ENCODE measurements around the gene PTPRK. TPM values are rescaled to one million over a fixed set of nuclear protein-coding genes. Genes with fewer than 3 reads are reported as not detected.

The PTPRK gene
- total and polyA plus RNA-seq, 2 experiments from 2014 or later = 26.9 to 56.4 TPM

DNA sequence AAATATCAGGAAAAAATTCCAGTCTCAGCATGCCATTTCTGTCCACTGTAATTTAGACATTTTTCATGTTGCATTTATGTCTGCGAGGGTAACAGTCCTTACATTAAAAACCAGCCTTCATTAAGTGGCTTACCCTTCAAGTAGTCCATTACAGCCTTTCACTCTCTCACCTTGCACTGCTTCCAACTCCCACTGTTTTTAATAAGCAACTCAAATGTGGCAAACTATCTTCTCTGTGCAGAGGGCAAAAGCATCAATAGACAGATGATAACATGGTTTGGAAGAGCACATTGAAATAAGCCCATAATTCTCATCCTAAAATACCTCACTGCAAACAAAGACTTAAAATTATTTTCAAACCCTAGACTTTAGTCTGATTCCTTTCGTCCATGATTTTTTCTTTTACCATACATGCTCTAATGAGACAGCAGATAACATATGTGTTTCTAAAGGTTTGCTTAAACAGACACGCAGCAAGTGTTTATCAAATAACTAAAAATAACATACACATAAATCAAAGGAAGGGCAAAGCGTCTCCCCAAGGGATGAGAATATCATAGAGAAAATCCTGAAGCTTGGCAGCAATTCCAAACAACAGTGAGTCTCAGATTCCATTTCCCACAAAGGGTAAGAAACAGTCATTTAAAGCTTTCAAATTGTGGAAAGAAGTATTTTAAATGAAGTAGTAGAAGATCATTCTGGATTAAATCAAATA is 130.4 kb downstream of the PTPRK start:
- Histone ChIP-seq H4K20me1 (replicated peaks; ENCODE audit: insufficient read depth) (no peaks in the 10 kb centered on the region), H2AFZ (no peak overlapping the region), H3K4me2 (no peak overlapping the region), H3K27me3 (ENCODE audit: insufficient read depth) (no peaks in the 10 kb centered on the region), H3K4me1 (ENCODE audit: insufficient read depth) (peaks cover 13% of the 10 kb centered on the region; the same call in 1 of the 2 replicates), H3K79me2 (replicated peaks; ENCODE audit: insufficient read depth) (no peaks in the 10 kb centered on the region; the same call in 1 of the 2 replicates), H3K27ac (ENCODE audit: low read depth) (no peak overlapping the region), H3K9me2 (ENCODE audit: insufficient read depth) (no peaks in the 10 kb centered on the region), H3K4me3 (no peak overlapping the region), H3F3A (replicated peaks; ENCODE audit: low read depth) (no peaks in the 10 kb centered on the region), H3K36me3 (ENCODE audit: insufficient read depth) (no peaks in the 10 kb centered on the region)
- no peak overlapping the region for H3K4me3 Mint-ChIP-seq
- DNase-seq (ENCODE audit: low spot score) (no peak), ATAC-seq (no peak)
- no peaks in the 10 kb centered on the region for H3K9me3 Mint-ChIP-seq
- TF ChIP-seq ZNF114 (CRISPR knock-in tag; IDR thresholded peaks at IDR 0.05) (no peak), STAT1 (IDR thresholded peaks at IDR 0.05; ENCODE audit: unreplicated experiment) (no peak)
- TF ChIP-seq, protein P1, sequence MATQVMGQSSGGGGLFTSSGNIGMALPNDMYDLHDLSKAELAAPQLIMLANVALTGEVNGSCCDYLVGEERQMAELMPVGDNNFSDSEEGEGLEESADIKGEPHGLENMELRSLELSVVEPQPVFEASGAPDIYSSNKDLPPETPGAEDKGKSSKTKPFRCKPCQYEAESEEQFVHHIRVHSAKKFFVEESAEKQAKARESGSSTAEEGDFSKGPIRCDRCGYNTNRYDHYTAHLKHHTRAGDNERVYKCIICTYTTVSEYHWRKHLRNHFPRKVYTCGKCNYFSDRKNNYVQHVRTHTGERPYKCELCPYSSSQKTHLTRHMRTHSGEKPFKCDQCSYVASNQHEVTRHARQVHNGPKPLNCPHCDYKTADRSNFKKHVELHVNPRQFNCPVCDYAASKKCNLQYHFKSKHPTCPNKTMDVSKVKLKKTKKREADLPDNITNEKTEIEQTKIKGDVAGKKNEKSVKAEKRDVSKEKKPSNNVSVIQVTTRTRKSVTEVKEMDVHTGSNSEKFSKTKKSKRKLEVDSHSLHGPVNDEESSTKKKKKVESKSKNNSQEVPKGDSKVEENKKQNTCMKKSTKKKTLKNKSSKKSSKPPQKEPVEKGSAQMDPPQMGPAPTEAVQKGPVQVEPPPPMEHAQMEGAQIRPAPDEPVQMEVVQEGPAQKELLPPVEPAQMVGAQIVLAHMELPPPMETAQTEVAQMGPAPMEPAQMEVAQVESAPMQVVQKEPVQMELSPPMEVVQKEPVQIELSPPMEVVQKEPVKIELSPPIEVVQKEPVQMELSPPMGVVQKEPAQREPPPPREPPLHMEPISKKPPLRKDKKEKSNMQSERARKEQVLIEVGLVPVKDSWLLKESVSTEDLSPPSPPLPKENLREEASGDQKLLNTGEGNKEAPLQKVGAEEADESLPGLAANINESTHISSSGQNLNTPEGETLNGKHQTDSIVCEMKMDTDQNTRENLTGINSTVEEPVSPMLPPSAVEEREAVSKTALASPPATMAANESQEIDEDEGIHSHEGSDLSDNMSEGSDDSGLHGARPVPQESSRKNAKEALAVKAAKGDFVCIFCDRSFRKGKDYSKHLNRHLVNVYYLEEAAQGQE (IDR thresholded peaks at IDR 0.05; ENCODE audit: unreplicated experiment) = no peak
- peaks cover 4% of the 10 kb centered on the region for H3K27me3 Mint-ChIP-seq (ENCODE audit: insufficient read depth, low read depth, poor library complexity)
- H3K36me3 Mint-ChIP-seq (ENCODE audit: low read depth) = no peaks in the 10 kb centered on the region
- no peak overlapping the region for H3K27ac Mint-ChIP-seq
- peaks cover 9% of the 10 kb centered on the region; the same call in 2 of the 3 replicates for H3K4me1 Mint-ChIP-seq

DNA sequence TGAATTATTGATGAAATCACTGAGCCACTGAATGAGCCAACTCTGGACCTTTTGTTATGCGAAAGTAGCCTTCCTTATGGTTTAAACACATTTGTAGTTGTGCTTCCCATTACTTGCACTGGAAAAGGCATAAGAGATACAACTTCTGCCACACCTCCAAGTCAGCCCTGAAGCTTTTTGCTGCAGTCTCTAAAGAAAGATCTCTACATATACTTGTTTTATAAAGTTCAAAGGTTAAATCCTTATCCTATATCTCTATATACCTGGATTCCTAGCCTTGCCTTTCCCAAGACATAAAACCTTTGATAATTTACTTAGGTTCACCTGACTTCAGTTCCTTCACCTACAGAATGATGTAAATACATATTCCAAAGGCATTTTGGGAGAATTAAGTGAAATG is 132.0 kb downstream of the PTPRK start:
- no peak overlapping the region for H3K4me2 ChIP-seq
- no peak overlapping the region for H3K4me3 ChIP-seq
- H3K79me2 ChIP-seq (replicated peaks; ENCODE audit: insufficient read depth) = no peaks in the 10 kb centered on the region; the same call in 1 of the 2 replicates
- Mint-ChIP-seq H3K27me3 (ENCODE audit: insufficient read depth, low read depth, poor library complexity) (peaks cover 4% of the 10 kb centered on the region), H3K36me3 (ENCODE audit: low read depth) (no peaks in the 10 kb centered on the region), H3K9me3 (no peaks in the 10 kb centered on the region), H3K27ac (no peak overlapping the region), H3K4me3 (no peak overlapping the region), H3K4me1 (peaks cover 9% of the 10 kb centered on the region; the same call in 2 of the 3 replicates)
- ATAC-seq (no peak), DNase-seq (ENCODE audit: low spot score) (no peak)
- H3K4me1 ChIP-seq (ENCODE audit: insufficient read depth) = peaks cover 13% of the 10 kb centered on the region; the same call in 1 of the 2 replicates
- H3K9me2 ChIP-seq (ENCODE audit: insufficient read depth) = no peaks in the 10 kb centered on the region
- H3K27ac ChIP-seq (ENCODE audit: low read depth) = no peak overlapping the region
- no peaks in the 10 kb centered on the region for H3F3A ChIP-seq (replicated peaks; ENCODE audit: low read depth)
- H4K20me1 ChIP-seq (replicated peaks; ENCODE audit: insufficient read depth) = no peaks in the 10 kb centered on the region
- no peaks in the 10 kb centered on the region for H3K27me3 ChIP-seq (ENCODE audit: insufficient read depth)
- no peak overlapping the region for H2AFZ ChIP-seq
- no peaks in the 10 kb centered on the region for H3K36me3 ChIP-seq (ENCODE audit: insufficient read depth)
- TF ChIP-seq, protein P2, sequence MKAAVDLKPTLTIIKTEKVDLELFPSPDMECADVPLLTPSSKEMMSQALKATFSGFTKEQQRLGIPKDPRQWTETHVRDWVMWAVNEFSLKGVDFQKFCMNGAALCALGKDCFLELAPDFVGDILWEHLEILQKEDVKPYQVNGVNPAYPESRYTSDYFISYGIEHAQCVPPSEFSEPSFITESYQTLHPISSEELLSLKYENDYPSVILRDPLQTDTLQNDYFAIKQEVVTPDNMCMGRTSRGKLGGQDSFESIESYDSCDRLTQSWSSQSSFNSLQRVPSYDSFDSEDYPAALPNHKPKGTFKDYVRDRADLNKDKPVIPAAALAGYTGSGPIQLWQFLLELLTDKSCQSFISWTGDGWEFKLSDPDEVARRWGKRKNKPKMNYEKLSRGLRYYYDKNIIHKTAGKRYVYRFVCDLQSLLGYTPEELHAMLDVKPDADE (IDR thresholded peaks at IDR 0.05) = no peak
- TF ChIP-seq, protein P1 (IDR thresholded peaks at IDR 0.05; ENCODE audit: unreplicated experiment) = no peak
- TF ChIP-seq, protein P3, sequence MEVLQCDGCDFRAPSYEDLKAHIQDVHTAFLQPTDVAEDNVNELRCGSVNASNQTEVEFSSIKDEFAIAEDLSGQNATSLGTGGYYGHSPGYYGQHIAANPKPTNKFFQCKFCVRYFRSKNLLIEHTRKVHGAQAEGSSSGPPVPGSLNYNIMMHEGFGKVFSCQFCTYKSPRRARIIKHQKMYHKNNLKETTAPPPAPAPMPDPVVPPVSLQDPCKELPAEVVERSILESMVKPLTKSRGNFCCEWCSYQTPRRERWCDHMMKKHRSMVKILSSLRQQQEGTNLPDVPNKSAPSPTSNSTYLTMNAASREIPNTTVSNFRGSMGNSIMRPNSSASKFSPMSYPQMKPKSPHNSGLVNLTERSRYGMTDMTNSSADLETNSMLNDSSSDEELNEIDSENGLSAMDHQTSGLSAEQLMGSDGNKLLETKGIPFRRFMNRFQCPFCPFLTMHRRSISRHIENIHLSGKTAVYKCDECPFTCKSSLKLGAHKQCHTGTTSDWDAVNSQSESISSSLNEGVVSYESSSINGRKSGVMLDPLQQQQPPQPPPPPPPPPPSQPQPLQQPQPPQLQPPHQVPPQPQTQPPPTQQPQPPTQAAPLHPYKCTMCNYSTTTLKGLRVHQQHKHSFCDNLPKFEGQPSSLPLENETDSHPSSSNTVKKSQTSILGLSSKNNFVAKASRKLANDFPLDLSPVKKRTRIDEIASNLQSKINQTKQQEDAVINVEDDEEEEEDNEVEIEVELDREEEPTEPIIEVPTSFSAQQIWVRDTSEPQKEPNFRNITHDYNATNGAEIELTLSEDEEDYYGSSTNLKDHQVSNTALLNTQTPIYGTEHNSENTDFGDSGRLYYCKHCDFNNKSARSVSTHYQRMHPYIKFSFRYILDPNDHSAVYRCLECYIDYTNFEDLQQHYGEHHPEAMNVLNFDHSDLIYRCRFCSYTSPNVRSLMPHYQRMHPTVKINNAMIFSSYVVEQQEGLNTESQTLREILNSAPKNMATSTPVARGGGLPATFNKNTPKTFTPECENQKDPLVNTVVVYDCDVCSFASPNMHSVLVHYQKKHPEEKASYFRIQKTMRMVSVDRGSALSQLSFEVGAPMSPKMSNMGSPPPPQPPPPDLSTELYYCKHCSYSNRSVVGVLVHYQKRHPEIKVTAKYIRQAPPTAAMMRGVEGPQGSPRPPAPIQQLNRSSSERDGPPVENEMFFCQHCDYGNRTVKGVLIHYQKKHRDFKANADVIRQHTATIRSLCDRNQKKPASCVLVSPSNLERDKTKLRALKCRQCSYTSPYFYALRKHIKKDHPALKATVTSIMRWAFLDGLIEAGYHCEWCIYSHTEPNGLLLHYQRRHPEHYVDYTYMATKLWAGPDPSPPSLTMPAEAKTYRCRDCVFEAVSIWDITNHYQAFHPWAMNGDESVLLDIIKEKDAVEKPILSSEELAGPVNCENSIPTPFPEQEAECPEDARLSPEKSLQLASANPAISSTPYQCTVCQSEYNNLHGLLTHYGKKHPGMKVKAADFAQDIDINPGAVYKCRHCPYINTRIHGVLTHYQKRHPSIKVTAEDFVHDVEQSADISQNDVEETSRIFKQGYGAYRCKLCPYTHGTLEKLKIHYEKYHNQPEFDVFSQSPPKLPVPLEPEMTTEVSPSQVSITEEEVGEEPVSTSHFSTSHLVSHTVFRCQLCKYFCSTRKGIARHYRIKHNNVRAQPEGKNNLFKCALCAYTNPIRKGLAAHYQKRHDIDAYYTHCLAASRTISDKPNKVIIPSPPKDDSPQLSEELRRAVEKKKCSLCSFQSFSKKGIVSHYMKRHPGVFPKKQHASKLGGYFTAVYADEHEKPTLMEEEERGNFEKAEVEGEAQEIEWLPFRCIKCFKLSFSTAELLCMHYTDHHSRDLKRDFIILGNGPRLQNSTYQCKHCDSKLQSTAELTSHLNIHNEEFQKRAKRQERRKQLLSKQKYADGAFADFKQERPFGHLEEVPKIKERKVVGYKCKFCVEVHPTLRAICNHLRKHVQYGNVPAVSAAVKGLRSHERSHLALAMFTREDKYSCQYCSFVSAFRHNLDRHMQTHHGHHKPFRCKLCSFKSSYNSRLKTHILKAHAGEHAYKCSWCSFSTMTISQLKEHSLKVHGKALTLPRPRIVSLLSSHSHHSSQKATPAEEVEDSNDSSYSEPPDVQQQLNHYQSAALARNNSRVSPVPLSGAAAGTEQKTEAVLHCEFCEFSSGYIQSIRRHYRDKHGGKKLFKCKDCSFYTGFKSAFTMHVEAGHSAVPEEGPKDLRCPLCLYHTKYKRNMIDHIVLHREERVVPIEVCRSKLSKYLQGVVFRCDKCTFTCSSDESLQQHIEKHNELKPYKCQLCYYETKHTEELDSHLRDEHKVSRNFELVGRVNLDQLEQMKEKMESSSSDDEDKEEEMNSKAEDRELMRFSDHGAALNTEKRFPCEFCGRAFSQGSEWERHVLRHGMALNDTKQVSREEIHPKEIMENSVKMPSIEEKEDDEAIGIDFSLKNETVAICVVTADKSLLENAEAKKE (CRISPR knock-in tag; IDR thresholded peaks at IDR 0.05) = no peak
